HG02885 (cell line): ENCODE data around the gene CLNK.

Experiments used
- ATAC-seq: cut with Tn5 transposase; IDR thresholded peaks from one replicate; pipeline ENCODE4 v1.9.1; 2021; ENCODE audit warnings: mild to moderate bottlenecking; ENCODE audit not compliant: unreplicated experiment, poor library complexity

CLNK gene

GRCh38 chr4:10701702-10702460, 17.3 kb upstream of the CLNK start:
- no peak for ATAC-seq

GRCh38 chr4:10701161-10701560, 16.6 kb upstream of the CLNK start:
- ATAC-seq, result no peak

GRCh38 chr4:10698172-10698571, 13.6 kb upstream of the CLNK start:
- ATAC-seq, result no peak

GRCh38 chr4:10697086-10697485, 12.5 kb upstream of the CLNK start:
- ATAC-seq, result no peak

- no peak for ATAC-seq
Measured at GRCh38 chr4:10696253-10696652, 11.7 kb upstream of the CLNK start.

- no peak for ATAC-seq
Measured at GRCh38 chr4:10694828-10695209, 10.3 kb upstream of the CLNK start.

GRCh38 chr4:10694151-10694827, 9.7 kb upstream of the CLNK start:
- no peak for ATAC-seq

GRCh38 chr4:10691651-10692050, 7.1 kb upstream of the CLNK start:
- no peak for ATAC-seq

- no peak for ATAC-seq
Measured at GRCh38 chr4:10690185-10690907, 5.8 kb upstream of the CLNK start.

GRCh38 chr4:10688846-10689245, 4.3 kb upstream of the CLNK start:
- ATAC-seq, result no peak

GRCh38 chr4:10688022-10688421, 3.5 kb upstream of the CLNK start:
- peak; percentile 45 for ATAC-seq

GRCh38 chr4:10687526-10687925, 3.0 kb upstream of the CLNK start:
- no peak for ATAC-seq

GRCh38 chr4:10682397-10682796, 2.2 kb downstream of the CLNK start:
- no peak for ATAC-seq

- peak; percentile 66 for ATAC-seq
Measured at GRCh38 chr4:10677796-10678497, 6.6 kb downstream of the CLNK start.

- ATAC-seq, result peak; percentile 77
Measured at GRCh38 chr4:10673817-10674369, 10.7 kb downstream of the CLNK start.

GRCh38 chr4:10672379-10672778, 12.2 kb downstream of the CLNK start:
- ATAC-seq, result no peak

GRCh38 chr4:10671799-10672198, 12.8 kb downstream of the CLNK start:
- no peak for ATAC-seq

GRCh38 chr4:10671366-10671765, 13.2 kb downstream of the CLNK start:
- peak; percentile 84 for ATAC-seq

GRCh38 chr4:10670321-10670720, 14.2 kb downstream of the CLNK start:
- no peak for ATAC-seq

GRCh38 chr4:10667701-10668326, 16.8 kb downstream of the CLNK start:
- ATAC-seq, result no peak
